Measurements from ENCODE around the gene CPNE9. TPM values are rescaled to one million over a fixed set of nuclear protein-coding genes. Genes with fewer than 3 reads are reported as not detected.

CPNE9 gene
- total and polyA plus RNA-seq, 2 of the 13 experiments (the other 11 are each of a cell fraction or from before 2014, with no cell fraction given), result 0.20 TPM; not detected in 1

GRCh38 chr3:9717563-9717962 is 13.9 kb downstream of the CPNE9 start:
- no peak for TF ChIP-seq CBX2 (IDR thresholded peaks at IDR 0.05; ENCODE audit: low read depth, low read length)
- TF ChIP-seq CBX2 (CRISPR knock-in tag; IDR thresholded peaks at IDR 0.05; ENCODE audit: low read depth), result no peak
- TF ChIP-seq ZNF703 (CRISPR knock-in tag; IDR thresholded peaks at IDR 0.05; ENCODE audit: borderline replicate concordance), result no peak
- ChIA-PET POLR2A (interaction anchor here (1.3 kb wide), 1 partner anchor 75 kb away, joined by 3 read pairs; the partner anchor contains the start of gene ARPC4), CTCF (ENCODE audit: low intra/inter-chr PET ratio, low total read pairs) (no interaction called here)
- Histone ChIP-seq H3K9ac (ENCODE audit: insufficient read depth, low read depth, low read length) (no peak overlapping the region), H3K36me3 (replicated peaks in 1 of 2; ENCODE audit: control insufficient read depth in 1 of 2, insufficient read depth in 2 of 2, low read length in 2 of 2) (no peaks in the 10 kb centered on the region), H3K27ac (ENCODE audit: extremely low read length, insufficient read depth, low read length) (no peak overlapping the region), H4K20me1 (ENCODE audit: insufficient read depth, low read length) (no peaks in the 10 kb centered on the region), H3K4me2 (ENCODE audit: low read depth, low read length) (no peak overlapping the region), H3K79me2 (ENCODE audit: insufficient read depth, low read length) (no peaks in the 10 kb centered on the region), H3K4me1 (ENCODE audit: insufficient read depth, low read length) (peaks cover 12% of the 10 kb centered on the region), H2AFZ (ENCODE audit: low read length) (no peak overlapping the region), H3K9me3 (ENCODE audit: low read length) (no peaks in the 10 kb centered on the region), H3K4me3 (replicated peaks in 1 of 3; ENCODE audit: insufficient read depth in 1 of 3, low read depth in 2 of 3, low read length in 3 of 3) (no peak overlapping the region), H3K27me3 (ENCODE audit: control insufficient read depth in 1 of 2, insufficient read depth in 2 of 2, low read length in 2 of 2) (peaks cover 2 to 28% of the 10 kb centered on the region in 2 experiments; a peak in 4 of 5 replicates)
- no TSS peak for BruUV-seq (replicated peaks)
- DNase-seq (ENCODE audit: low spot score) (no peak), ATAC-seq (no peak), FAIRE-seq (no peak)
- in situ Hi-C loops (cut with HindIII; ENCODE audit: extremely low pct_ligation_motif_present, low pct_unique_long_range_greater_than_20kb) (no loop called here), intact Hi-C loops (cut with micrococcal nuclease; ENCODE audit: unreplicated experiment) (no loop called here)
- WGBS (ENCODE audit: low lambda C conversion rate), result 11% methylated on average over 1 of the region's 1 CpG

- WGBS (ENCODE audit: low lambda C conversion rate), result 33% methylated on average over 4 of the region's 4 CpGs
- Histone ChIP-seq H3K4me1 (ENCODE audit: insufficient read depth, low read length) (peaks cover 12% of the 10 kb centered on the region), H2AFZ (ENCODE audit: low read length) (no peak overlapping the region), H3K36me3 (replicated peaks in 1 of 2; ENCODE audit: control insufficient read depth in 1 of 2, insufficient read depth in 2 of 2, low read length in 2 of 2) (no peaks in the 10 kb centered on the region), H3K4me2 (ENCODE audit: low read depth, low read length) (no peak overlapping the region), H4K20me1 (ENCODE audit: insufficient read depth, low read length) (no peaks in the 10 kb centered on the region), H3K27ac (ENCODE audit: extremely low read length, insufficient read depth, low read length) (no peak overlapping the region), H3K4me3 (replicated peaks in 1 of 3; ENCODE audit: insufficient read depth in 1 of 3, low read depth in 2 of 3, low read length in 3 of 3) (no peak overlapping the region), H3K27me3 (ENCODE audit: control insufficient read depth in 1 of 2, insufficient read depth in 2 of 2, low read length in 2 of 2) (peaks cover under 1 to 23% of the 10 kb centered on the region in 2 experiments; a peak in 3 of 5 replicates), H3K79me2 (ENCODE audit: insufficient read depth, low read length) (no peaks in the 10 kb centered on the region), H3K9ac (ENCODE audit: insufficient read depth, low read depth, low read length) (no peak overlapping the region), H3K9me3 (ENCODE audit: low read length) (no peaks in the 10 kb centered on the region)
- CTCF ChIA-PET (ENCODE audit: low intra/inter-chr PET ratio, low total read pairs), result no interaction called here
- TF ChIP-seq CHD4 (IDR thresholded peaks at IDR 0.05; ENCODE audit: borderline replicate concordance, low read length) (no peak), ZNF646 (CRISPR knock-in tag; IDR thresholded peaks at IDR 0.05) (no peak), KDM4B (CRISPR knock-in tag; IDR thresholded peaks at IDR 0.05) (no peak), MEIS2 (CRISPR knock-in tag; IDR thresholded peaks at IDR 0.05) (no peak), ZNF790 (CRISPR knock-in tag; IDR thresholded peaks at IDR 0.05; ENCODE audit: borderline replicate concordance) (no peak), ZNF672 (CRISPR knock-in tag; IDR thresholded peaks at IDR 0.05) (no peak), ZNF598 (CRISPR knock-in tag; IDR thresholded peaks at IDR 0.05; ENCODE audit: borderline replicate concordance) (no peak)
- in situ Hi-C loops (cut with HindIII; ENCODE audit: extremely low pct_ligation_motif_present, low pct_unique_long_range_greater_than_20kb), result no loop called here
- intact Hi-C loops (cut with micrococcal nuclease; ENCODE audit: unreplicated experiment), result no loop called here
- no peak for DNase-seq (ENCODE audit: low spot score)
- ATAC-seq, result no peak
- POLR2A ChIA-PET, result interaction anchor here (1.3 kb wide), 1 partner anchor 75 kb away, joined by 3 read pairs; the partner anchor contains the start of gene ARPC4
- BruUV-seq (replicated peaks), result no TSS peak
- FAIRE-seq, result no peak
Measured at GRCh38 chr3:9718118-9718517, 14.5 kb downstream of the CPNE9 start.

Data from HepG2 (cell line).